Type B pancreatic cell (in vitro differentiated cells): ENCODE results near the gene PLEKHH2. TPM values are rescaled to one million over a fixed set of nuclear protein-coding genes. Genes with fewer than 3 reads are reported as not detected.

ENCODE experiments used
- DNase-seq: peaks from one replicate; pipeline ENCODE4 v3.0.0; 2021; ENCODE audit warnings: mixed read lengths; ENCODE audit not compliant: unreplicated experiment; ENCODE audit errors: extremely low spot score
- H3K27ac Mint-ChIP-seq: 2 replicates; pipeline ENCODE4 v1.8.0; 2021; ENCODE audit warnings: mild to moderate bottlenecking, mixed read lengths
- H3K27me3 Mint-ChIP-seq: 2 replicates; pipeline ENCODE4 v1.8.0; 2021; ENCODE audit warnings: mixed read lengths
- H3K36me3 Mint-ChIP-seq: 2 replicates; pipeline ENCODE4 v1.8.0; 2021; ENCODE audit warnings: mixed read lengths
- H3K4me1 Mint-ChIP-seq: one replicate; pipeline ENCODE4 v1.8.0; 2021; ENCODE audit warnings: mixed read lengths; ENCODE audit not compliant: unreplicated experiment
- H3K4me3 Mint-ChIP-seq: 2 replicates; pipeline ENCODE4 v1.8.0; 2021; ENCODE audit warnings: mild to moderate bottlenecking, mixed read lengths
- H3K9me3 Mint-ChIP-seq: 2 replicates; pipeline ENCODE4 v1.8.0; 2021; ENCODE audit warnings: mixed read lengths
- CTCF ChIP-seq: fragments of 200-600 bp; sonication (generic); conservative IDR thresholded peaks from 2 replicates; pipeline ENCODE4 v1.5.0; 2021; ENCODE audit warnings: antibody characterized with exemption, mild to moderate bottlenecking
- total RNA-seq: library from RNA; stranded (reverse); gene quantifications from 2 replicates; pipeline ENCODE4 v1.2.1, GENCODE V29; 2021; ENCODE audit warnings: low replicate concordance

The PLEKHH2 gene
- total RNA-seq, 1 donor from 2014 or later, result 3.5 TPM

- peaks cover 4% of the 10 kb centered on the region for H3K4me1 Mint-ChIP-seq
- no peak for DNase-seq
- TF ChIP-seq CTCF, result no peak
Observed at GRCh38 chr2:43762286-43762685, 125.2 kb downstream of the PLEKHH2 start.

GRCh38 chr2:43763091-43763490 lies 126.0 kb downstream of the PLEKHH2 start:
- Mint-ChIP-seq H3K27me3 (no peaks in the 10 kb centered on the region), H3K4me3 (no peak overlapping the region), H3K9me3 (no peaks in the 10 kb centered on the region), H3K4me1 (peaks cover 4% of the 10 kb centered on the region), H3K36me3 (no peaks in the 10 kb centered on the region), H3K27ac (no peak overlapping the region)
- DNase-seq, result no peak
- TF ChIP-seq CTCF, result no peak

More at GRCh38 chr2:43762286-43762685, 125.2 kb downstream of the PLEKHH2 start:
- H3K4me3 Mint-ChIP-seq, result no peak overlapping the region
- H3K27ac Mint-ChIP-seq, result no peak overlapping the region
- no peaks in the 10 kb centered on the region for H3K27me3 Mint-ChIP-seq
- H3K9me3 Mint-ChIP-seq, result no peaks in the 10 kb centered on the region
- H3K36me3 Mint-ChIP-seq, result no peaks in the 10 kb centered on the region

GRCh38 chr2:43764086-43764705 lies 127.1 kb downstream of the PLEKHH2 start:
- Mint-ChIP-seq H3K27ac (no peak overlapping the region), H3K36me3 (no peaks in the 10 kb centered on the region), H3K9me3 (no peaks in the 10 kb centered on the region), H3K27me3 (no peaks in the 10 kb centered on the region), H3K4me1 (peaks cover 2% of the 10 kb centered on the region), H3K4me3 (no peak overlapping the region)
- TF ChIP-seq CTCF, result no peak
- DNase-seq, result no peak

- no peak for TF ChIP-seq CTCF
- Mint-ChIP-seq H3K4me3 (no peak overlapping the region), H3K9me3 (no peaks in the 10 kb centered on the region), H3K27ac (no peak overlapping the region), H3K27me3 (no peaks in the 10 kb centered on the region), H3K4me1 (no peaks in the 10 kb centered on the region), H3K36me3 (no peaks in the 10 kb centered on the region)
- DNase-seq, result no peak
Observed at GRCh38 chr2:43766006-43766405, 128.9 kb downstream of the PLEKHH2 start.

- H3K27me3 Mint-ChIP-seq, result no peaks in the 10 kb centered on the region
- H3K36me3 Mint-ChIP-seq, result no peaks in the 10 kb centered on the region
- no peak for TF ChIP-seq CTCF
- peak within 1 kb of the TSS; percentile 98 for H3K4me3 Mint-ChIP-seq
- no peaks in the 10 kb centered on the region for H3K9me3 Mint-ChIP-seq
- peak within 1 kb of the TSS; percentile 99 for H3K27ac Mint-ChIP-seq
- peak; percentile 90 for DNase-seq
- peaks cover 5% of the 10 kb centered on the region for H3K4me1 Mint-ChIP-seq
Observed at GRCh38 chr2:43773876-43774613, 137.0 kb downstream of the PLEKHH2 start, which contains the start of gene DYNC2LI1. Gene DYNC2LI1 (plus strand): TSS chr2:43774039. CDS start chr2:43774139, 100 bp downstream.
